ENCODE data around the gene NDUFA6.

NDUFA6 gene

GRCh38 chr22:42060489-42060888, 30.1 kb downstream of the NDUFA6 start:
- ATAC-seq, result no peak
- TF ChIP-seq ZFP30 (CRISPR knock-in tag; IDR thresholded peaks at IDR 0.05), result no peak
- TF ChIP-seq TOX (CRISPR knock-in tag; IDR thresholded peaks at IDR 0.05; ENCODE audit: borderline replicate concordance), result no peak
- TF ChIP-seq PPARA (CRISPR knock-in tag; IDR thresholded peaks at IDR 0.05; ENCODE audit: borderline replicate concordance), result no peak
- TF ChIP-seq ZC3H10 (CRISPR knock-in tag; IDR thresholded peaks at IDR 0.05), result no peak
- no peak for TF ChIP-seq POU6F1 (CRISPR knock-in tag; IDR thresholded peaks at IDR 0.05; ENCODE audit: borderline replicate concordance, low read depth)
- TF ChIP-seq ZFP3 (CRISPR knock-in tag; IDR thresholded peaks at IDR 0.05), result no peak
- TF ChIP-seq ESRRG (CRISPR knock-in tag; IDR thresholded peaks at IDR 0.05), result no peak
- no peak for TF ChIP-seq GLIS3 (CRISPR knock-in tag; IDR thresholded peaks at IDR 0.05)
- TF ChIP-seq, protein P1, sequence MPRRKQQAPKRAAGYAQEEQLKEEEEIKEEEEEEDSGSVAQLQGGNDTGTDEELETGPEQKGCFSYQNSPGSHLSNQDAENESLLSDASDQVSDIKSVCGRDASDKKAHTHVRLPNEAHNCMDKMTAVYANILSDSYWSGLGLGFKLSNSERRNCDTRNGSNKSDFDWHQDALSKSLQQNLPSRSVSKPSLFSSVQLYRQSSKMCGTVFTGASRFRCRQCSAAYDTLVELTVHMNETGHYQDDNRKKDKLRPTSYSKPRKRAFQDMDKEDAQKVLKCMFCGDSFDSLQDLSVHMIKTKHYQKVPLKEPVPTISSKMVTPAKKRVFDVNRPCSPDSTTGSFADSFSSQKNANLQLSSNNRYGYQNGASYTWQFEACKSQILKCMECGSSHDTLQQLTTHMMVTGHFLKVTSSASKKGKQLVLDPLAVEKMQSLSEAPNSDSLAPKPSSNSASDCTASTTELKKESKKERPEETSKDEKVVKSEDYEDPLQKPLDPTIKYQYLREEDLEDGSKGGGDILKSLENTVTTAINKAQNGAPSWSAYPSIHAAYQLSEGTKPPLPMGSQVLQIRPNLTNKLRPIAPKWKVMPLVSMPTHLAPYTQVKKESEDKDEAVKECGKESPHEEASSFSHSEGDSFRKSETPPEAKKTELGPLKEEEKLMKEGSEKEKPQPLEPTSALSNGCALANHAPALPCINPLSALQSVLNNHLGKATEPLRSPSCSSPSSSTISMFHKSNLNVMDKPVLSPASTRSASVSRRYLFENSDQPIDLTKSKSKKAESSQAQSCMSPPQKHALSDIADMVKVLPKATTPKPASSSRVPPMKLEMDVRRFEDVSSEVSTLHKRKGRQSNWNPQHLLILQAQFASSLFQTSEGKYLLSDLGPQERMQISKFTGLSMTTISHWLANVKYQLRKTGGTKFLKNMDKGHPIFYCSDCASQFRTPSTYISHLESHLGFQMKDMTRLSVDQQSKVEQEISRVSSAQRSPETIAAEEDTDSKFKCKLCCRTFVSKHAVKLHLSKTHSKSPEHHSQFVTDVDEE (CRISPR knock-in tag; IDR thresholded peaks at IDR 0.05), result no peak
- TF ChIP-seq ZNF70 (CRISPR knock-in tag; IDR thresholded peaks at IDR 0.05), result no peak
- TF ChIP-seq BACH2 (CRISPR knock-in tag; IDR thresholded peaks at IDR 0.05; ENCODE audit: borderline replicate concordance), result no peak
- TF ChIP-seq ZNF565 (CRISPR knock-in tag; conservative IDR thresholded peaks at IDR 0.05; ENCODE audit: low read depth), result no peak
- no peak for TF ChIP-seq ARNTL (CRISPR knock-in tag; IDR thresholded peaks at IDR 0.05; ENCODE audit: borderline replicate concordance, low read depth)
- TF ChIP-seq ISL1 (CRISPR knock-in tag; IDR thresholded peaks at IDR 0.05), result no peak
- no peak for TF ChIP-seq RARB (CRISPR knock-in tag; IDR thresholded peaks at IDR 0.05)
- TF ChIP-seq PATZ1 (CRISPR knock-in tag; IDR thresholded peaks at IDR 0.05; ENCODE audit: borderline replicate concordance), result no peak
- no peak for TF ChIP-seq CSDC2 (CRISPR knock-in tag; IDR thresholded peaks at IDR 0.05)
- no peak for TF ChIP-seq OSR1 (CRISPR knock-in tag; IDR thresholded peaks at IDR 0.05)

DNA sequence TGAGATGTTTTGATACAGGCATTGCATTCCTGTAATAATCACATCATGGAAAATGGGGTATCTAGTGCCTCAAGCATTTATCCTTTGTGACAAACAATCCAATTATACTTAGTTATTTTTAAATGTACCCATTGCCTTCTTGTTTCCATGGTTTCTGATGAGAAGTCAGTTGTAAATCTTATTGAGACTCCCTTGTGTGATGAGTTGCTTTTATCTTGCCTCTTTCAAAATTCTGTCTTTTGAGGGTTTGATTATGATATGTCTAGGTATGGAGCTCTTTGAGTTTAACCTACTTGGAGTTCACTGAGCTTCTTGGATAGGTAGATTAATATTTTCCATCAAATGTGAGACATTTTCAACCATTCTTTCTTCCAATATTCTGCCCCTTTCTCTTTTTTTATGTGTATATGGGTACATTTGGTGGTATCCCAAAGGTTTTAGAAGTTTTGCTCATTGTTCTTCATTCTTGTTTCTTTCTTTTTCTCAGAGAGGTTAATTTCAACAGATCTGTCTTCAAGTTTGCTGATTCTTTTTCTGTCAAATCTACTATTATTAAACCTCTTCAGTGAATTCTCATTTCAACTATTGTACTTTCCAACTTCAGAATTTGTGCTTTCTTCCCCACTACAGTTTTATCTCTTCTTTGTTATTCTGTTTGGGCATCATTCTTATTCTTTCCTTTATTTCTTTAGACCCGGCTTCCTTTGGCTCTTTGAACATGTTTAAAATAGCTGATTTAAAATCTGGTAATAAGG, 33.6 kb downstream of the NDUFA6 start:
- no peak for ATAC-seq
- no peak for TF ChIP-seq POU6F1 (CRISPR knock-in tag; IDR thresholded peaks at IDR 0.05; ENCODE audit: borderline replicate concordance, low read depth)
- TF ChIP-seq ZFP3 (CRISPR knock-in tag; IDR thresholded peaks at IDR 0.05), result no peak
- no peak for TF ChIP-seq ZNF70 (CRISPR knock-in tag; IDR thresholded peaks at IDR 0.05)
- TF ChIP-seq PATZ1 (CRISPR knock-in tag; IDR thresholded peaks at IDR 0.05; ENCODE audit: borderline replicate concordance), result no peak
- TF ChIP-seq ZFP30 (CRISPR knock-in tag; IDR thresholded peaks at IDR 0.05), result no peak
- TF ChIP-seq ARNTL (CRISPR knock-in tag; IDR thresholded peaks at IDR 0.05; ENCODE audit: borderline replicate concordance, low read depth), result no peak
- TF ChIP-seq CSRNP3 (CRISPR knock-in tag; IDR thresholded peaks at IDR 0.05), result no peak
- no peak for TF ChIP-seq TCF4 (CRISPR knock-in tag; IDR thresholded peaks at IDR 0.05; ENCODE audit: borderline replicate concordance)
- TF ChIP-seq, protein P2, sequence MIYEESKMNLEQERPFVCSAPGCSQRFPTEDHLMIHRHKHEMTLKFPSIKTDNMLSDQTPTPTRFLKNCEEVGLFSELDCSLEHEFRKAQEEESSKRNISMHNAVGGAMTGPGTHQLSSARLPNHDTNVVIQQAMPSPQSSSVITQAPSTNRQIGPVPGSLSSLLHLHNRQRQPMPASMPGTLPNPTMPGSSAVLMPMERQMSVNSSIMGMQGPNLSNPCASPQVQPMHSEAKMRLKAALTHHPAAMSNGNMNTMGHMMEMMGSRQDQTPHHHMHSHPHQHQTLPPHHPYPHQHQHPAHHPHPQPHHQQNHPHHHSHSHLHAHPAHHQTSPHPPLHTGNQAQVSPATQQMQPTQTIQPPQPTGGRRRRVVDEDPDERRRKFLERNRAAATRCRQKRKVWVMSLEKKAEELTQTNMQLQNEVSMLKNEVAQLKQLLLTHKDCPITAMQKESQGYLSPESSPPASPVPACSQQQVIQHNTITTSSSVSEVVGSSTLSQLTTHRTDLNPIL (CRISPR knock-in tag; IDR thresholded peaks at IDR 0.05; ENCODE audit: low read depth), result no peak
- no peak for TF ChIP-seq TOX (CRISPR knock-in tag; IDR thresholded peaks at IDR 0.05; ENCODE audit: borderline replicate concordance)
- no peak for TF ChIP-seq ZNF565 (CRISPR knock-in tag; conservative IDR thresholded peaks at IDR 0.05; ENCODE audit: low read depth)
- no peak for TF ChIP-seq BACH2 (CRISPR knock-in tag; IDR thresholded peaks at IDR 0.05; ENCODE audit: borderline replicate concordance)
- TF ChIP-seq ISL1 (CRISPR knock-in tag; IDR thresholded peaks at IDR 0.05), result no peak
- TF ChIP-seq GLIS3 (CRISPR knock-in tag; IDR thresholded peaks at IDR 0.05), result no peak
- TF ChIP-seq ZC3H10 (CRISPR knock-in tag; IDR thresholded peaks at IDR 0.05), result no peak
- TF ChIP-seq SNAI2 (CRISPR knock-in tag; IDR thresholded peaks at IDR 0.05), result no peak
- no peak for TF ChIP-seq ZNF8 (CRISPR knock-in tag; IDR thresholded peaks at IDR 0.05)
- TF ChIP-seq ESRRG (CRISPR knock-in tag; IDR thresholded peaks at IDR 0.05), result no peak
- TF ChIP-seq OSR1 (CRISPR knock-in tag; IDR thresholded peaks at IDR 0.05), result no peak
